ENCODE data around the gene STX8.
"Not testable (repeated sequence)": the region's sequence is repeated elsewhere in the genome, so short reads cannot be mapped to it uniquely, and the experiment has no call there.

The STX8 gene

DNA sequence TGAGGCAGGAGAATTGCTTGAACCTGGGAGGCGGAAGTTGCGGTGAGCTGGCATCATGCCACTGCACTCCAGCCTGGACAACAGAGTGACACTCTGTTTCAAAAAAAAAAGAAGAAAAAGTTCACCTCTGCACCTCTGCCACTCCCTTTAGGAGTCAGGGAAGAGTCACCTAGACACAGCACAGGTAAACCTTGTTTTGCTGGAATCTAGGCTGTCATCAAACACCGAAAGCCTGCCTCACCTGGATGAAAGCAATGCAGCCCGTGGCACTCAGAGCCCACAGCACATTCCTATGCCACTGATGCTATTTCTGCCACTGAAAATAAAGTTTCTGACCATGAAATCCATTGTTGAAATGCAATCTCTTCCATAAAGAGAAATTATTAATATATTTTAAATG, 23.0 kb upstream of the STX8 start:
- no peak overlapping the region for H3K4me3 ChIP-seq (ENCODE audit: low read length)
- DNase-seq (ENCODE audit: low read depth): no peak
- TF ChIP-seq, protein P1, sequence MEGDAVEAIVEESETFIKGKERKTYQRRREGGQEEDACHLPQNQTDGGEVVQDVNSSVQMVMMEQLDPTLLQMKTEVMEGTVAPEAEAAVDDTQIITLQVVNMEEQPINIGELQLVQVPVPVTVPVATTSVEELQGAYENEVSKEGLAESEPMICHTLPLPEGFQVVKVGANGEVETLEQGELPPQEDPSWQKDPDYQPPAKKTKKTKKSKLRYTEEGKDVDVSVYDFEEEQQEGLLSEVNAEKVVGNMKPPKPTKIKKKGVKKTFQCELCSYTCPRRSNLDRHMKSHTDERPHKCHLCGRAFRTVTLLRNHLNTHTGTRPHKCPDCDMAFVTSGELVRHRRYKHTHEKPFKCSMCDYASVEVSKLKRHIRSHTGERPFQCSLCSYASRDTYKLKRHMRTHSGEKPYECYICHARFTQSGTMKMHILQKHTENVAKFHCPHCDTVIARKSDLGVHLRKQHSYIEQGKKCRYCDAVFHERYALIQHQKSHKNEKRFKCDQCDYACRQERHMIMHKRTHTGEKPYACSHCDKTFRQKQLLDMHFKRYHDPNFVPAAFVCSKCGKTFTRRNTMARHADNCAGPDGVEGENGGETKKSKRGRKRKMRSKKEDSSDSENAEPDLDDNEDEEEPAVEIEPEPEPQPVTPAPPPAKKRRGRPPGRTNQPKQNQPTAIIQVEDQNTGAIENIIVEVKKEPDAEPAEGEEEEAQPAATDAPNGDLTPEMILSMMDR (conservative IDR thresholded peaks at IDR 0.05; ENCODE audit: low read length): no peak

DNA sequence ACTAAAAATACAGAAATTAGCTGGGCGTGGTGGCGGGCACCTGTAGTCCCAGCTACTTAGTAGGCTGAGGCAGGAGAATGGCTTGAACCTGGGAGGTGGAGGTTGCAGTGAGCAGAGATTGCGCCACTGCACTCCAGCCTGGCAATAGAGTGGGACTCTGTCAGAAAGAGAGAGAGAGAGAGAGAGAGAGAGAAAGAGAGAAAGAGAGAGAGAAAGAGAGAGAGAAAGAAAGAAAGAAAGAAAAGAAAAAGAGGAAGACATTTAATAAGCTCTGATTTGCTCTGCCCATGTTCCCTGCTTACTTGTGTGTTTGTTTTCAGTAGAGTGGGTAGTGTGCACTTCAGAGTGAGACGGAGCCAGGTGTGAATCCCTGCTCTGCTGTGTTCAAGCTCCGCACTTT, 22.0 kb upstream of the STX8 start:
- not testable (repeated sequence) for H3K4me3 ChIP-seq (ENCODE audit: low read length); DNase-seq (ENCODE audit: low read depth)

DNA sequence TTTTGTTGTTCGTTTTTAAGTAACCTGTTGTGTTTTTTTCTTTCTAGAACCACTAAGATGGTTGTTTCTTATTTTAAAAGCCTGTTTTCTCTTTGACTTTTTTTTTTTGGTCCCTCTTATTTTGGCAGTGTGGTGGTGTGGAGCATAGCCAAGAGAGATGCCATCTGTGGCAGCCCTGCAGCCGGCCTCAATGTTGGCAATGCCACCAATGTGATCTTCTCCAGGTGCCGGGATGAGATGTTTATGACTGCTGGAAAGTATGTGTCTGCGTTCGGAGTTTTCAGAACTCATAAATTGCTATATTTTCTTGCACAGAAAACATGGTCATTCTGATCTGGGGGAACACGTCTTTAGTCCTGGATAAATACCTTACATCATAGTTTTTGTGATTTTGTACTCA, 18.4 kb upstream of the STX8 start:
- TF ChIP-seq, protein P1 (conservative IDR thresholded peaks at IDR 0.05; ENCODE audit: low read length): no peak
- DNase-seq (ENCODE audit: low read depth): no peak

DNA sequence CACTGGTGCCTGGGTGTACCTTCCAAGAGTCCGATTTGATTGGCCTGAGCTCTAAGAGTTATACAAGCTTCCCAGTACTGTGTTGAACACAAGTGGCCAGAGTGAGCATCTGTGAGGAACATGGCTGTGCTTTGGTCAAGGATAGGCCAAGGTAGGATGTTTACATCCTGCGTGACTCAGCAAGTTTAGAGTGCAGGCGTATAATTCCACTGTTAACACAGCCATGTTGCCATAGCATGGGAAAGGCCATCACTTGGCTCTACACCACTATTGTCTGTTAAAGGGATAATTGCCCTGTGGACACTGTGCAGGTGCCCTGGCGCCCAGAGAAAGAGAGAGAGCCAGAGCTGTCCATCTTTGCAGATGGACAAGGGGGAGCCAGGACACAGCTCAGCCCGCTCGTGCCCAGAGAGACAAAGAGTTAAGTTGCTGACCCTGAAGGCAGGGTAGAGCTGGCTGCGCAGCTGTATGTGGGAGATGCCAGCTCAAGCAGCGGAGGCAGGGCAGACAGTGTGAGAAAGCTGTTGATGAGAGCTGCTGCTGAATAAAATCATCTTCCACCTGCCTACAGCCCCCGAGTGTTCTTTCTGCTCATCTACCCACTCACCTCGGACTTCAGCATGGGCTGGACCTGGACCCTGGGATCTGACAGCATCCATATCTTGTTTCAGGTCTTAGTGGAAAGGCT, 12.5 kb upstream of the STX8 start:
- TF ChIP-seq, protein P1 (conservative IDR thresholded peaks at IDR 0.05; ENCODE audit: low read length): no peak
- DNase-seq (ENCODE audit: low read depth): no peak
- no peak overlapping the region for H3K4me3 ChIP-seq (ENCODE audit: low read length)

More for the DNA sequence above, 18.4 kb upstream of the STX8 start:
- no peak overlapping the region for H3K4me3 ChIP-seq (ENCODE audit: low read length)

DNA sequence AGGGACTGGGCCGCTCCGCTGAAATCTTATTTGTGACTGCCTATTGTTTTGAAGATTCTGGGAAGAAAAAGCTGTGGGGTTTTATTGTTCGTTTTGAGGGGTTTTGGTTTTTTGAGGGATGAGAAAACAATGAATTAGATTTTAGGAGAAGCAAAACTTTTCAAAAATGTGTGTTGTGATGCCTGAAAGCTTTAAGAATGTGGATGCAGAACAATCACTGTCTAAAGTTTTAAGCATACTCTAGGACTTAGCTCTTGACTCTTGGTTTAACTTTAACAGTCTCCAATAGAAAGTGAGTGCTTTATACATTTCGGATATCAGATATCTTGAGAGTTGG, 1.7 kb upstream of the STX8 start:
- no peak for DNase-seq (ENCODE audit: low read depth)
- H3K4me3 ChIP-seq (ENCODE audit: low read length): no peak overlapping the region
- TF ChIP-seq, protein P1 (conservative IDR thresholded peaks at IDR 0.05; ENCODE audit: low read length): no peak

DNA sequence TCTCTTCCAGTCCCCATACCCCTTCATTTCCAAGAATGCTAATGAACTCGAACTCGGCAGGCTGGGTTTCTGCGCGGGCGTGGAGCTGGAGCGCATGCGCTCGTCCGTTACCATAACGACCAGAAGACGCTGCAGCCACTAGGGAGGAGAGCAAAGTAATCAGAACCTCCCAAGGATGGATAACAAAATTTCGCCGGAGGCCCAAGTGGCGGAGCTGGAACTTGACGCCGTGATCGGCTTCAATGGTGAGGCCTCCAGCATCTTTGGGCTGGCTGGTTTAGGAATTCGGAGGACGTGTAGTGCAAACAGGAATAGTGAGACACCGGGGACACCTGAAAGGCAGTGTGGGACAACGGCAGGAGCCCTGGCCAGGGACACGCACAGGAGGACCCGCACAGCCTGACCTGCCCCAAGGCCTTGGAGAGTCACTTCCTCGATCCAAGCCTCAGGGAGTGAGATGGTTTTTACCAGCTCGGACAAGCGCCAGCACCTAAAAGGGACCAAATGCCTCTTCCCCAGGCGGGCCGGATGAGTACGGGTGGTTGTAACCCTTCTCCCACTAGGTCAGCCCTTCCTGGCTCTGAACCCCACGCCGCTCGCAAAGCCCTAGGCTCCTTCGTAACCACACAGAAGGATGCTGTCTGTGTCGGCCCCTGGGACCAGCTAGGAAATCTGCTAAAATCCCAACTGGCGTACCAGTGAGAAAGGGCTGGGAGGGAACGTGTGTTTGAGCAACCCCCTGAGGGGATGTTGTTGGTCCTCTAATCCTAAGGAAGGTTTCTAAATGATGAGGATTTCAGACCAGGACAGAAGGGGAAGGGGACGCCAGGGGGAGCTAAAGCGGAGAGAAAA, 1.1 kb upstream of the STX8 start, which contains the start of gene CFAP52:
Gene CFAP52, plus strand, starts transcription at position 122 of the 852 bp plus-strand sequence. Its CDS starts 54 bp downstream, at position 176.
- TF ChIP-seq, protein P1 (conservative IDR thresholded peaks at IDR 0.05; ENCODE audit: low read length): peak; percentile 85
- peak; percentile 67 for DNase-seq (ENCODE audit: low read depth)
- peak within 1 kb of the TSS; percentile 88 for H3K4me3 ChIP-seq (ENCODE audit: low read length)

DNA sequence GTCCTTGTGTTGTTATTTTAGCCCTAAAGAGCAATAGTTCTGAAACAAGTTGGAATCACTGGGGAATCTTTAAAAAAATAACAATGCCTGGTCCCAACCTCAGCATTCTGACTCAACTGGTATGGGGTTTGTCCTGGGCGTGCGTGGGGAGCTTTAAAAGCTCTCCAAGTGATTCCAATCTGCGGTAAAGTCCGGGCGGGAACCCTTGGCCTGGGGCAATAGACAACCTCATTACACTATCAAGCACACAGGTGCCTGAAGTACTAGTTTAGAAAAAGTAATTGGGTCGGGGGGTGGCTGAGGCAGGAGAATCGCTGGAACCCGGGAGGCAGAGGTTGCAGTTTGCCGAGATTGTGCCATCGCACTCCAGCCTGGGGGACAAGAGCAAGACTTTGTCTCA, 4.4 kb downstream of the STX8 start:
- no peak overlapping the region for H3K4me3 ChIP-seq (ENCODE audit: low read length)
- DNase-seq (ENCODE audit: low read depth): no peak
- TF ChIP-seq, protein P1 (conservative IDR thresholded peaks at IDR 0.05; ENCODE audit: low read length): no peak
